Pons (tissue), 1 donor: Measurements from ENCODE around the gene RNF208.
"Not testable (repeated sequence)": the region's sequence is repeated elsewhere in the genome, so short reads cannot be mapped to it uniquely, and the experiment has no call there.

Experiments used
- DNase-seq: peaks from one replicate; pipeline ENCODE4 v3.0.0-alpha.2; 2016; ENCODE audit warnings: low spot score

Gene RNF208

DNA sequence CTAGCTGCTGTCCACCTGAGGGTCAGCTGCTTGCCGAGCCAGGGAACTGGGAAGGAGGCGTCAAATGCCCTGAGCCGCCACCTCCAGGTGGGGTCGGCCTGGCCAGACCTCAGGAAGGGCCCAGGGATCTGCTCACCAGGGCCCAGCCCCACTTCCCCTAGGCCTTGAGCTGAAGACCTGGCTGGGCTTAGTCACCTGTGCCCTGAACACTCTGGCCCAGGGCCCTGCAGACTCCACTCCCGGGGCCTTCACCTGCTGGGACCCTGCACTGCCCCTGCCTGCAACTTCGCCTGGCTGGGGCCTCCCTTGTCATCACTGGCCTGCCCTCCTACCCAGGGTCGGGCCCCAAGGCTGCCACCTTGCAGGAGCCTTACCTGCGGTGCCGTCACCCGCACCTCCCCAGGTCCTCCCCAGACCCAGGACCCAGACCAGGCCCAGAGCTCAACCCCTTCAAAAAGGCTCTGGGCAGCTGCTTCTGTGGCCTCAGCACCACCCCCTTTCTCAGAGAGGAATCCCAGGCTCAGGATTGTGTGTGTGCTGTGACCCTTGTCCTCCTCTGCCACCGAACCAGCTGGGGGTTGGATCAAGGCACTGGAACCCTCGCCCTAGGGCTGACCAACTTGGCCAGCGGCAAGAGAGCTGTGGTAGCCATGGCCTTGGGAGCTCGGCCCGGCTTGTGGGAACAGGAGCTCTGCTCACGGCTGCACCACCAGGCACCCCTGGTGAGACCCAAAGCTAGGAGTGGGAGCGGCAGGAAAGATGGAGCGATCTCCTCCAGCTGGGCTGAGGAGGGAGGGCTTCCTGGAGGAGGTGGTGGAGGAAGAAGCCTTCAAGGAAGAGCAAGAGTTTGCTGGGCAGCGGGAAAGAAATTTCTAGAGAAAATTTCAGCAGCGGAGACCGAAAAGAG, 31.9 kb upstream of the RNF208 start:
- DNase-seq, result no peak

GRCh38 chr9:137252555-137253506, 30.8 kb upstream of the RNF208 start:
- no peak for DNase-seq

- no peak for DNase-seq
Observed at GRCh38 chr9:137251490-137252268, 29.6 kb upstream of the RNF208 start.

DNA sequence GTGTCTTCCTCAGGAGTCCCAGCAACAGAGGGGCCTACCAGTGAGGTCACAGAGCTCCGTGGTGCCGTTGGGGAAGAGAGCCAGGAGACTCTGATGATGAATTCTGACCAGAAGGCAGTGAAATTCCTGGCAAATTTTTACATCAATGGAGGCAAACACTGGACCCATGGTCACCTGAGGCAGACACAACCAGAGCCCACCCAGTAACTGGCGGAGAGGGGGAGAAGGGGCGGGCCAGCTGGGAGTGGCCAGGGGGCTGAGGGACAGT, 29.1 kb upstream of the RNF208 start, which contains the start of gene STPG3:
STPG3 (plus strand) TSS at position 93 of the 268 bp plus-strand sequence; CDS start at position 94, 1 bp downstream.
- no peak for DNase-seq

- DNase-seq, result no peak
Observed at GRCh38 chr9:137250329-137251193, 28.5 kb upstream of the RNF208 start.

DNA sequence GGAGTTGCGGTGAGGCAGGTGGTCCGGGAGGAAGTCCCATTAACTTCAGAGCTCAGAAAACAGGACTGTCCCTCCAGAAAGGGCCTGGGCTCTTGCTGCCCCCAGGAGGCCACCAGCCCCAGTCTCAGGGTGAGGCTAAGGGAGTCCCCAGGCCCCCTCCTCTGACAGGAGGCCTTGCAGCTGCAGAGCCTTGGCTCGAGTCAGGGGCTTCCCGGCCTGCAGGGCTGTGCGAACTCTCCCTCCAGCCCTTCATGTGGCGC, 25.8 kb upstream of the RNF208 start:
- no peak for DNase-seq

GRCh38 chr9:137247135-137247915, 25.3 kb upstream of the RNF208 start:
- no peak for DNase-seq

DNA sequence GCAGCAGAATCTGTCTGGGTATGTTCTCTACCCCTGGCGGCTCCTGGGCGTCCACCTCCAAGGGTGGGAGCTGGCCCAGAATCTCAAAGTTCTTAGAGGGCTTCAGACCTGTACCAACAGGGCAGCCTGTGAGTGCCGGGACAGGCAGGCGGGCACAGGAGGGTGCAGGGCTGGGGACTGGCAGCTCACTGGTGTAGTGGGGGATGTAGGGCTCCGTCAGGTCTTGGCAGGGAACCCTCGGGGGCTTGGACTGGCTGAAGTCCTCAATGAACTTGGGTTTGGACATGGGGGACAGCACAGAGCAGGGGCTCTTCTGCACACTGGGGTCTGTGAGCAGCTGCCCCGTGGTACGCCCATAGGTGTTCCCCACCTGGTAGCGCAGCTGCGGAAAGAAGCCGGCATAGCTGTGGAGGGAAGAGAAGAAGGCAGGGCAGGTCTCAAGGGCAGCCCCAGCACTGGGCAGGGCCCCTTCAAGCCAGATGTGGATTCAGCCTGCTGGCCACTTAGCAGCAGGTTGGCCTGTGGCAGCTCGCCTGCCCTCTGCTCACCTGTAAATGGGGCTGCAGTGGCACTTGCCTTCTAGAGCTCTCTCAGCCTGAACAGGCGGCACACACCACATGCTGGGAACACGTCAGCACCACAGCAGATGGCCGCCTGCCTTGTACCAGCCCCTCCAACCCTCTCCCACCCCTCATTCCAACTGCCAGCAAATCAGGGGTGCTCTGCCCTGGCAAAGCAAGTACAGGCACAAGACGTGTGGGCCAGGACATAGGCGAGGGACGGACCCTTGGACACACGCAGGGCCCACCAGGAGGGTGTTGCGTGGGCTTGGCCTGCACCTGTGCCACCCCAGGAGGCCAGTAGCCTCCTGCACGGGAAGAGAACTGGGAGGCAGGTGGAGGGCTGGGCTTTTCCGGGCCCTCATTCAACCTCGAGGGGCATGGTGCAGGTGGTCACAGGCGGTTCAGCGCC, 23.7 kb upstream of the RNF208 start:
- DNase-seq, result no peak

DNA sequence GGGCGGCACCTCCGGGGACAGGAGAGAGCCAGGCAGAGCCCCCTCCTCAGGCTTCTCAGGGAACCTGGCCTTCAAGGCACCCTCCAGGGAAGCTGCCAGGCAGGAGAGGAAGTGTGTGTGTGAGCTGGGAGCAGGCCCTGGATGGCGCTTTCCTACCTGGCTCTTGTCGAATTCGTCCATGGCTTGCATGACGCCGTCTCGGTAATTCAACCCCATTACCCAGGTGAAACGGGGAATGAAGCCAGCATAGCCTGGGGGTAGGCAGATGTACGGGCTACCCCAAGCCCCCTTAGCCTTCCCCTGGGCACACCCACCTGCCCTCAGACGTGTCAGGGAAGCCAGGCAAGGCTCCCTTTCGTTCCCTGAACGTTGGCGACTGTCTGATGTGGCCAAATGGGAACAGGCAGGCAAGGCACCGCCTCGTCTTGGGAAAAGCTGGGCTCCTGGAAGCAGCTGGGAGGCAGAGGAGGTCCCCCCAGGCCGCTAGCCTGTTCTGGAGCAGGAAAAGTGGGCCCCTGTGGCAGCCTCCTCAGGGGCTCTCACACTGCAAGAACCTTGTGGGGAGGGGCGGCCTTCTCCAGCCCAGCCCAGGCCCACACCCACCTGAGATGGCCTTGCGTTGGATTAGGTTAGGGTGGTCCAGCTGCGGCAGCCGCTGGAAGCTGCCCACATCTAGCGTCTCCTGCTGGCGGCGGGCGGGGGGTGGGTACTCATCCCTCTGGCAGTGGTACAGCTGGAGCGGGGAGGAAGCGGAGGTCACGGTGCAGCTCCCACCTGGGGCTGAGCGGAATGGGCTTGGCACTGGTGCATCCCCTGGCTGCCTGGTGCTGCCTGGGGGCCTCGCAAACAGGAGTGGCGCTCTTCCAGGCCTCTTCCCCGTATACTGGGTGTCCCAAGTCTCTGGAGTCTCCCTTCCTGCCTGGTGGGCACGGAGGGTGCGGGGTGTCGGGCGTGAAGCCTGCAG, 22.7 kb upstream of the RNF208 start:
- no peak for DNase-seq

DNA sequence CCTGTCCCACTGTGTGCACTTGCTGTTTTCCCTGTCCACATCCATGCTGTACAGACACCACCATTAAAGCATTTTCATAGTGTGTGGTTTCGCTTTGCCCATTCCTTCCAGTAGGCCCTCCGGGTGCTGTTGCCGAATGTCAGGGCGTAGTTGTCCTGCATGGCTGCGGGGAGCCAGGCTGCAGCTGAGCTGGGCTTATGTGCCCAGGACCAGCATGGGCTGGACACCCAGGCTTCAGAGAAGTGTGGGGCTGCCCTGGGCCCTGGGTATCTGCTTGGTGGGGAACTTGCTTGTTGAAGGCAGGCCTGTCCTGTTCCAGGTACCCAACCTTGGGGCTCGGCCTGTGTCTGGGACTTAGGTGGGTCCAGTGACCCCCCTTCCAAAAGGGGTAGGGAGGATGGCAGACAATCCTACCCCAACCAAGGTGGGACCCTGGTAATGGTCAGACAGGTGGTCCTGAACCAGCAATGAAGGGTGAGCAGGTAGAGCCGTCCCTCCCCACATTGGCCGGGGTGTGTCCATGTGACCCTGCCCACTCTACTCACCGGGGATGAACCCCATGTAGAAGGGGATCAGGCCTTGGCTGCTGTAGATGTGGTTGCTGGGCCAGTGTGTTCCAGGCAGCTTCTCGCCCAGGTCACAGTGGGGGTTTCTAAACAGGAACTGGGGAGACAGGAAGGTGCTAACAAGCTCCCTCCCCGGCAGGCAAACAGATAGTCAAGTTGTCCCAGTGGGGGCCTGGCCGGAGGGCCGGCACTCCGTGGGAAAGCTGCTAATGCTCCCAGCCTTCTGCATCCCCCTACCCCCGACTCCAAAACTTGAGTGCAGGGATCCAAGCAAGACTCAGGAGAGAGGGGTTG, 21.8 kb upstream of the RNF208 start:
- no peak for DNase-seq

GRCh38 chr9:137243266-137243625, 21.2 kb upstream of the RNF208 start:
- not testable (repeated sequence) for DNase-seq

DNA sequence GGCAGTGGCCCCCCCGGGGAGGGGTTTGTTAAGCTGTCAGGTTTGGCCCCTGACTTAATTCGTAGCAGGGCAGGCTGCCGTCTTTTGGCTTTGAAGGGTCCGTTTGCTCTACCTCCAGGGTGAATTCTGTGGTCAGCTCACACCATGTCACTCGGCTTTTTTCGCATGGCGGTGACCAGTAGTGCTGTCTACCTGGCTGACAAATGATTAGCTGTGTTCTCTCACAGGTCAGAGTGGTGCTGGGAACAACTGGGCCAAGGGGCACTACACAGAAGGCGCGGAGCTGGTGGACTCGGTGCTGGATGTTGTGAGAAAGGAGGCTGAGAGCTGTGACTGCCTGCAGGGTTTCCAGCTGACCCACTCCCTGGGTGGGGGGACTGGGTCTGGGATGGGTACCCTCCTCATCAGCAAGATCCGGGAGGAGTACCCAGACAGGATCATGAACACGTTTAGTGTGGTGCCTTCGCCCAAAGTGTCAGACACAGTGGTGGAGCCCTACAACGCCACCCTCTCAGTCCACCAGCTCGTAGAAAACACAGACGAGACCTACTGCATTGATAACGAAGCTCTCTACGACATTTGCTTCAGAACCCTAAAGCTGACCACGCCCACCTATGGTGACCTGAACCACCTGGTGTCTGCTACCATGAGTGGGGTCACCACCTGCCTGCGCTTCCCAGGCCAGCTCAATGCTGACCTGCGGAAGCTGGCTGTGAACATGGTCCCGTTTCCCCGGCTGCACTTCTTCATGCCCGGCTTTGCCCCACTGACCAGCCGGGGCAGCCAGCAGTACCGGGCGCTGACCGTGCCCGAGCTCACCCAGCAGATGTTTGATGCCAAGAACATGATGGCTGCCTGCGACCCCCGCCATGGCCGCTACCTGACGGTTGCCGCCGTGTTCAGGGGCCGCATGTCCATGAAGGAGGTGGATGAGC, 20.5 kb upstream of the RNF208 start:
- no peak for DNase-seq

DNA sequence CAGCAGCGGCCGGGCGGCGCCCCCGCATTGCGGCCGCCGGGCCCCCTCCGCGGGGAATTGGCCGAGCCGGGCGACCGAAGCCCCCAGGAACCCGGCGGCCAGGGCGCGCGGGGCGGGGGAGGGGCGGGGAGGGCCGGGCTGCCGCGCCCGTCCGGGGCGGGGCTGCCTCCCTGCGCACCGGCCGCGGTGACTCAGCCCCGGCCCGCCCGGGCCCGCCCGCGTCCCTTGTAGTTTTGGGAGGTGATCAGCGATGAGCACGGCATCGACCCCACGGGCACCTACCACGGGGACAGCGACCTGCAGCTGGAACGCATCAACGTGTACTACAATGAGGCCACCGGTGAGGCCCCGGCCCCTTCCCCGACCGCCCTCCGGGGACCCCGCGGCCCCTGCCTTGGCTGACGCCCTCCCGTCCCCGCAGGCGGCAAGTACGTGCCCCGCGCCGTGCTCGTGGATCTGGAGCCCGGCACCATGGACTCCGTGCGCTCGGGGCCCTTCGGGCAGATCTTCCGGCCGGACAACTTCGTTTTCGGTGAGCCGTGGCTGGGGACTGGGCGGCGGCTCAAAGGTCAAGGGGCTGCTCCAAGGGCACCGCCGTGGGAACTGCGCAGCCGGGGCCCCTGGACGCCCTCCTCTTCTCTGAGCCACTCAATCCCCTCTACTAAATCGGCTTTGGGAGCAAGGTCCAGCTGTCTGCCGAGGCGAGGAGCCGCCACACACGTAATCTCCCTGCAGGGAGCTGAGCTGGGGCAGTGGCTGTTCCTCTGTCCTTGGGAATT, 19.6 kb upstream of the RNF208 start:
- DNase-seq, result no peak

DNA sequence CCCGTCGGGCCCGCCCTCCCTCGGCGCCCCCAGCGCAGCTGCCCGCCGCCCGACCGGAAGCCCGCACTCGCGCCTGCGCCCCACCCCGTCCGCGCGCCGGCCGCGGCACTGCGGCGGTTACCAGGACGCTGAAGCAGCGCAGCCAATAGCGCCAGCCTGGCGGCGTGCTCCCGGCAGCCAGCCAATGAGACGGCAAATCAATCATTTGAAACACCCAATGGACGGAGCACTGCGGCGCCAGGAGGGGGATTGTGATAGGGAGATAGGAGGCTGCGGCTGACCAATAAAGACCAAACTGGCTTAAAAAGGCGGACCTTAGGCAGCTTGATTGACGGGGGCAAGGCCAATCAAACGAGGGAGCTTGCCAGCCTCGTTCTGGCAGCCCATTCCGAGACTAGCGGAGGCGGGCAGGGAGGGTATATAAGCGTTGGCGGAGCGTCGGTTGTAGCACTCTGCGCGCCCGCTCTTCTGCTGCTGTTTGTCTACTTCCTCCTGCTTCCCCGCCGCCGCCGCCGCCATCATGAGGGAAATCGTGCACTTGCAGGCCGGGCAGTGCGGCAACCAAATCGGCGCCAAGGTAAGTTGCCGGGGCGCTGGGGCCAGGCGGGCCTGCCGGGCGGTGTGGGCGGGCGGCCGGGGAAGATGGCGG, 18.9 kb upstream of the RNF208 start, which contains the start of gene TUBB4B:
TUBB4B (plus strand) TSS at position 447 of the 649 bp plus-strand sequence; CDS start at position 521, 74 bp downstream.
- DNase-seq, result peak; percentile 100
